H9 (cell line): ENCODE results near the gene UVRAG. TPM values are rescaled to one million over a fixed set of nuclear protein-coding genes. Genes with fewer than 3 reads are reported as not detected.

Experiments used
- DNase-seq: peaks from one replicate; pipeline ENCODE4 v3.0.0-alpha.2; 2017
- H2AFZ ChIP-seq: one replicate; pipeline ENCODE4 v1.6.1; 2013; ENCODE audit warnings: mild to moderate bottlenecking, low read length, control low read depth, moderate library complexity
- H2AK5ac ChIP-seq: 2 replicates; pipeline ENCODE4 v1.6.1; 2013; ENCODE audit warnings: low read length, control low read depth, mixed read lengths; ENCODE audit not compliant: insufficient read length
- H2BK120ac ChIP-seq: one replicate; pipeline ENCODE4 v1.6.1; 2013; ENCODE audit warnings: low read depth, mild to moderate bottlenecking, low read length, control low read depth, inconsistent platforms; ENCODE audit not compliant: poor library complexity, severe bottlenecking
- H2BK12ac ChIP-seq: 2 replicates; pipeline ENCODE4 v1.6.1; 2013; ENCODE audit warnings: low read length, control low read depth, mixed read lengths, low read depth; ENCODE audit not compliant: insufficient read length
- H2BK15ac ChIP-seq: 2 replicates; pipeline ENCODE4 v1.6.1; 2013; ENCODE audit warnings: low read depth, low read length, control low read depth
- H2BK20ac ChIP-seq: one replicate; pipeline ENCODE4 v1.6.1; 2013; ENCODE audit warnings: low read depth, mild to moderate bottlenecking, low read length, control low read depth, inconsistent platforms; ENCODE audit not compliant: poor library complexity, severe bottlenecking
- H2BK5ac ChIP-seq: 2 replicates; pipeline ENCODE4 v1.6.1; 2013; ENCODE audit warnings: low read length, control low read depth, mixed read lengths; ENCODE audit not compliant: insufficient read length
- H3K14ac ChIP-seq: 2 replicates; pipeline ENCODE4 v1.6.1; 2013; ENCODE audit warnings: low read length, control low read depth; ENCODE audit not compliant: insufficient read depth
- H3K18ac ChIP-seq: 2 replicates; pipeline ENCODE4 v1.6.1; 2013; ENCODE audit warnings: low read depth, mild to moderate bottlenecking, mixed read lengths, low read length, control low read depth; ENCODE audit not compliant: insufficient read length
- H3K23ac ChIP-seq: 2 replicates; pipeline ENCODE4 v1.6.1; 2013; ENCODE audit warnings: low read length, control low read depth, mixed read lengths, low read depth; ENCODE audit not compliant: insufficient read length
- H3K23me2 ChIP-seq: 2 replicates; pipeline ENCODE4 v1.6.1; 2013; ENCODE audit warnings: low read depth, mild to moderate bottlenecking, mixed read lengths, low read length, control low read depth; ENCODE audit not compliant: insufficient read length, poor library complexity, severe bottlenecking
- H3K27ac ChIP-seq: 2 replicates; pipeline ENCODE4 v1.5.1; 2013; ENCODE audit warnings: low read length, control low read depth, mixed read lengths, low read depth; ENCODE audit not compliant: insufficient read length
- H3K27me3 ChIP-seq: 2 replicates; pipeline ENCODE4 v1.6.1; 2013; ENCODE audit warnings: low read length, control low read depth, inconsistent platforms; ENCODE audit not compliant: insufficient read depth
- H3K4ac ChIP-seq: 2 replicates; pipeline ENCODE4 v1.6.1; 2013; ENCODE audit warnings: low read depth, mild to moderate bottlenecking, control low read depth, inconsistent platforms, low read length, moderate library complexity
- H3K4me1 ChIP-seq: 2 replicates; pipeline ENCODE4 v1.6.1; 2013; ENCODE audit warnings: low read length, control low read depth, inconsistent platforms; ENCODE audit not compliant: insufficient read depth
- H3K4me2 ChIP-seq: 2 replicates; pipeline ENCODE4 v1.6.1; 2013; ENCODE audit warnings: low read length, control low read depth, mixed read lengths; ENCODE audit not compliant: insufficient read length, insufficient read depth
- H3K56ac ChIP-seq: 2 replicates; pipeline ENCODE4 v1.6.1; 2013; ENCODE audit warnings: low read depth, mild to moderate bottlenecking, mixed read lengths, low read length, control low read depth; ENCODE audit not compliant: insufficient read length
- H3K79me1 ChIP-seq: 2 replicates; pipeline ENCODE4 v1.6.1; 2013; ENCODE audit warnings: low read depth, mild to moderate bottlenecking, moderate library complexity, low read length, control low read depth, inconsistent platforms; ENCODE audit not compliant: insufficient read depth, poor library complexity, severe bottlenecking
- H3K79me2 ChIP-seq: 2 replicates; pipeline ENCODE4 v1.6.1; 2013; ENCODE audit warnings: low read length, control low read depth, inconsistent platforms; ENCODE audit not compliant: insufficient read depth
- H3K9ac ChIP-seq: 2 replicates; pipeline ENCODE4 v1.6.1; 2013; ENCODE audit warnings: low read length, control low read depth, mixed read lengths; ENCODE audit not compliant: insufficient read length; ENCODE audit errors: extremely low read depth
- H3K9me3 ChIP-seq: one replicate; pipeline ENCODE4 v1.6.1; 2013; ENCODE audit warnings: low read depth, low read length, inconsistent platforms; ENCODE audit not compliant: control insufficient read depth
- H3T11ph ChIP-seq: one replicate; pipeline ENCODE4 v1.6.1; 2013; ENCODE audit warnings: mild to moderate bottlenecking, low read length, control low read depth, inconsistent platforms
- H4K20me1 ChIP-seq: one replicate; pipeline ENCODE4 v1.6.1; 2013; ENCODE audit not compliant: control insufficient read depth, insufficient read length, insufficient read depth
- H4K5ac ChIP-seq: 2 replicates; pipeline ENCODE4 v1.6.1; 2013; ENCODE audit warnings: low read depth, mild to moderate bottlenecking, mixed read lengths, low read length, control low read depth; ENCODE audit not compliant: insufficient read length
- H4K8ac ChIP-seq: replicated peaks from 2 replicates; pipeline ENCODE4 v1.6.1; 2013; ENCODE audit warnings: low read length, control low read depth, mixed read lengths, low read depth; ENCODE audit not compliant: insufficient read length
- H4K91ac ChIP-seq: 2 replicates; pipeline ENCODE4 v1.6.1; 2013; ENCODE audit warnings: low read depth, mild to moderate bottlenecking, moderate library complexity, mixed read lengths, low read length, control low read depth; ENCODE audit not compliant: insufficient read length
- H3K27ac Mint-ChIP-seq, 3 experiments: 2 replicates in 2 of 3; 3 replicates in 1 of 3; pipeline ENCODE4 v1.8.0; 2020 to 2021; ENCODE audit warnings: mixed read lengths in 3 of 3, mild to moderate bottlenecking in 1 of 3, moderate library complexity in 1 of 3
- H3K27me3 Mint-ChIP-seq: 2 replicates; pipeline ENCODE4 v1.8.0; 2021; ENCODE audit warnings: low read depth, mild to moderate bottlenecking, moderate library complexity, mixed read lengths
- H3K36me3 Mint-ChIP-seq, 3 experiments: 2 replicates in 2 of 3; 3 replicates in 1 of 3; pipeline ENCODE4 v1.8.0; 2020 to 2021; ENCODE audit warnings: low read depth in 3 of 3, mixed read lengths in 3 of 3; ENCODE audit not compliant: insufficient read depth in 1 of 3
- H3K4me1 Mint-ChIP-seq, 2 experiments: 2 replicates each; pipeline ENCODE4 v1.8.0; 2020; ENCODE audit warnings: mixed read lengths in 2 of 2
- H3K4me3 Mint-ChIP-seq, 2 experiments: 2 replicates in 1 of 2; 3 replicates in 1 of 2; pipeline ENCODE4 v1.8.0; 2020 to 2021; ENCODE audit warnings: mild to moderate bottlenecking in 2 of 2, mixed read lengths in 2 of 2, moderate library complexity in 1 of 2
- H3K9me3 Mint-ChIP-seq, 2 experiments: 2 replicates in 1 of 2; 3 replicates in 1 of 2; pipeline ENCODE4 v1.8.0; 2020; ENCODE audit warnings: mild to moderate bottlenecking in 2 of 2, mixed read lengths in 2 of 2, moderate library complexity in 1 of 2
- WGBS: extraction: QIAGEN DNeasy Blood & Tissue Kit; methylation state at CpG from one replicate; pipeline ENCODE4 v1.1.7; 2013; ENCODE audit warnings: missing lambda C conversion rate, low lambda C conversion rate, mixed read lengths; ENCODE audit not compliant: insufficient read length; ENCODE audit errors: extremely low coverage; 5-methylcytosine and 5-hydroxymethylcytosine counted together
- total RNA-seq: library from RNA; stranded (reverse); gene quantifications from 2 replicates; pipeline ENCODE4 v1.2.1, GENCODE V29; 2021
- TF ChIP-seq, protein P1 (sequence below): fragments of 200-600 bp; sonication (generic); conservative IDR thresholded peaks from 3 replicates; pipeline ENCODE4 v1.8.0; 2021; ENCODE audit warnings: antibody characterized with exemption, mild to moderate bottlenecking

Gene UVRAG
- total RNA-seq, 1 experiment from 2014 or later, result 18.5 TPM

- Histone ChIP-seq H3K9ac (no peak overlapping the region), H3K27ac (no peak overlapping the region), H3K79me2 (no peaks in the 10 kb centered on the region), H2BK20ac (no peak overlapping the region), H2BK12ac (no peak overlapping the region), H2BK15ac (no peak overlapping the region), H3K23ac (no peak overlapping the region), H4K5ac (no peak overlapping the region), H2AFZ (no peak overlapping the region), H3K56ac (no peak overlapping the region), H4K8ac (no peak overlapping the region), H2BK120ac (no peak overlapping the region), H3K18ac (no peak overlapping the region), H3K14ac (no peak overlapping the region), H4K91ac (no peak overlapping the region), H3K27me3 (no peaks in the 10 kb centered on the region), H3K79me1 (no peaks in the 10 kb centered on the region), H2AK5ac (no peak overlapping the region), H4K20me1 (no peaks in the 10 kb centered on the region), H3K23me2 (no peaks in the 10 kb centered on the region), H3K4me2 (no peak overlapping the region), H3K4ac (no peak overlapping the region), H3K9me3 (no peaks in the 10 kb centered on the region), H3T11ph (no peak overlapping the region), H2BK5ac (no peak overlapping the region), H3K4me1 (no peaks in the 10 kb centered on the region)
- Mint-ChIP-seq H3K4me1 (no peaks in the 10 kb centered on the region), H3K4me3 (no peak overlapping the region), H3K27me3 (no peaks in the 10 kb centered on the region), H3K36me3 (no peaks in the 10 kb centered on the region; a peak in 1 of 7 replicates), H3K9me3 (no peaks in the 10 kb centered on the region), H3K27ac (no peak overlapping the region)
- DNase-seq, result no peak
- TF ChIP-seq, protein P1, sequence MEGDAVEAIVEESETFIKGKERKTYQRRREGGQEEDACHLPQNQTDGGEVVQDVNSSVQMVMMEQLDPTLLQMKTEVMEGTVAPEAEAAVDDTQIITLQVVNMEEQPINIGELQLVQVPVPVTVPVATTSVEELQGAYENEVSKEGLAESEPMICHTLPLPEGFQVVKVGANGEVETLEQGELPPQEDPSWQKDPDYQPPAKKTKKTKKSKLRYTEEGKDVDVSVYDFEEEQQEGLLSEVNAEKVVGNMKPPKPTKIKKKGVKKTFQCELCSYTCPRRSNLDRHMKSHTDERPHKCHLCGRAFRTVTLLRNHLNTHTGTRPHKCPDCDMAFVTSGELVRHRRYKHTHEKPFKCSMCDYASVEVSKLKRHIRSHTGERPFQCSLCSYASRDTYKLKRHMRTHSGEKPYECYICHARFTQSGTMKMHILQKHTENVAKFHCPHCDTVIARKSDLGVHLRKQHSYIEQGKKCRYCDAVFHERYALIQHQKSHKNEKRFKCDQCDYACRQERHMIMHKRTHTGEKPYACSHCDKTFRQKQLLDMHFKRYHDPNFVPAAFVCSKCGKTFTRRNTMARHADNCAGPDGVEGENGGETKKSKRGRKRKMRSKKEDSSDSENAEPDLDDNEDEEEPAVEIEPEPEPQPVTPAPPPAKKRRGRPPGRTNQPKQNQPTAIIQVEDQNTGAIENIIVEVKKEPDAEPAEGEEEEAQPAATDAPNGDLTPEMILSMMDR, result no peak
- WGBS, result no CpG with 5 or more reads among the region's 1 CpG
Measured at GRCh38 chr11:76103460-76103859, 288.4 kb downstream of the UVRAG start.
